GM21723 (cell line): ENCODE data around the gene LAPTM4A.

Source experiments
- ATAC-seq: cut with Tn5 transposase; IDR thresholded peaks from one replicate; pipeline ENCODE4 v1.9.1; 2021; ENCODE audit warnings: mild to moderate bottlenecking, moderate library complexity; ENCODE audit not compliant: unreplicated experiment

Gene LAPTM4A

DNA sequence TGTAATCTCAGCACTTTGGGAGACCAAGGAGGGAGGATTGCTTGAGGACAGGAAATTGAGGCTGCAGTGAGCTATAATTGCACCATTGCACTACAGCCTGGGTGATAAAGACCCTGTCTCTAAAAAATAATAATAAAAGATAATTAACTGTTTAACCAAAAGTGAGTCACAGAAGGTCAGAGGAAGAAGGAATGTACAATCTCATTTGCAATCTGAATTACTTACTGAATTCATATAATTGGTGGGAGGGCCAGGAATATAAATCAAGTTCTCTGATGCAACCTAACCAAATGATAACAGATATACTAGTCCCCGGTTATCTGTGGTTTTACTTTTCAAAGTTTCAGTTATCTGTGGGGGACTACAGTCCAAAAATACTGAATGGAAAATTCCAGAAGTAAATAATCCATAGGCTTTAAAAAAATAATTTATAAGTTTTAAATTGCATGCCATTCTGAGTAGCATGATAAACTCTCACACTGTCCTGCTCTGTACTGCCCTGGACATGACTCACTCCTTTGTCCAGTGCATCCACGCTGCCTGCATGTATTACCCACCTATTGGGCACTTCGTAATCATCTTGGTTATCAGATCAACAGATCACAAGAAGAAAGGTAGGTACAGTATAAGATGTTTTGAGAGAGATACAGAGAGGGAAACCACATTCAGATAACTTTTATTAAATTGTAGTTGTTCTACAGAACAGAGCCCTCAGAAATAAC lies 26.2 kb downstream of the LAPTM4A start:
- no peak for ATAC-seq

- no peak for ATAC-seq
Observed at GRCh38 chr2:20023688-20024087, 27.7 kb downstream of the LAPTM4A start.

DNA sequence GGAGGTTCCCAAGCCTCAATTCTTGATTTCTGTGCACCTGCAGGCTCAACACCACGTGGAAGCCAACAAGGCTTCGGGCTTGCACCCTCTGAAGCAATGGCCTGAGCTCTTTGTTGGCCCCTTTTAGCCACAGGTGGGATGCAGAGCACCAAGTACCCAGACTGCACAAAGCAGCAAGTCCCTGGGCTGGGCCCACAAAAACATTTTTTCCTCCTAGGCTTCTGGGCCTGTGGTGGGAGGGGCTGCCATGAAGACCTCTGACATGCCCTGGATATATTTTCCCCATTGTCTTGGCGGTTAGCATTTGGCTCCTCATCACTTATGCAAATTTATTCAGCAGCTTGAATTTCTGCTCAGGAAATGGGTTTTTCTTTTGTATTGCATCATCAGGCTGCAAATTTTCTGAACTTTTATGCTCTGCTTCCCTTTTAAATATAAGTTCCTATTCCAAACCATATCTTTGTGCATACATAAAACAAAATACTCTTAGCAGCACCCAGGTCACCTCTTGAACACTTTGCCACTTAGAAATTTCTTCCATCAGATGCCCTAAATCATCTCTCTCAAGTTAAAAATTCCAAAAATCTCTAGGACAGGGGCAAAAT lies 29.9 kb downstream of the LAPTM4A start:
- no peak for ATAC-seq

DNA sequence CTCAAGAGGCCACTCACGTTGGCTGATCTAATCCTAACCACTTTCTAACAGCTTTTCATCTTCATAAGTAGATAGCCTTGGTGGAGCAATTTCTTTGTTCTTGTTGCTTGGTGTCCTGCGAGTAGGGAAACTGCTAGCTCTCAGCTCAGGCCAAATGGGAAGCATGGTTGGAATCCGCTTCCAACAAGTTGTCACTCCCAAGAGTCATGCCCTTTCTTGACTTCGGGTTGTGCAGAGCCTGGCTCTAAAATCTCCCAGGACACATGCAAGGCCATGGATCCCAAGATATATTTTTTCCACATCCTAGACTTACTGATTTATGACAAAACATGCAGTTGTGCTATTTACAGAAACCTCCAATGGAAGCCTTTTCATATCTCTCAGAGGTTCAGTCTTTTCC lies 31.7 kb downstream of the LAPTM4A start:
- no peak for ATAC-seq

- ATAC-seq, result no peak
Observed at GRCh38 chr2:20018601-20019152, 32.8 kb downstream of the LAPTM4A start.

DNA sequence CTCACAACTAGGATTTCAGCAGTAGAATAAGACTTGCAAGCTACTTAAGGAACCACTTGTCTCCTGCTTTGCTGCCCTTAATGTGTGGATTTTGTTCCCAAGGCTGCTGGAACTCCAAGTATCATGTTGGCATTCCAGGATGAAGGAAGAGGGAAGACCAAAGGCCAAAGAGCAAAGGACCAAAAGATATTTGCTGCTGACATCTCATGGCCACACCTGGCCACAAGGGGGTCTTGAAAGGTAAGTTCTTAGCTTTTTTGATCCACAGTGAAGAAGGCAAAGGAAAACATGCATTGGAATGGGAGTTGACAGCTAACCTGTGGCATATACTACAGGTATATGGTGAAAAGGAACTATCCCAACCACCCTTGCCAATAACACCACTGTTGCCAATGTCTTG lies 35.1 kb downstream of the LAPTM4A start:
- ATAC-seq, result no peak

GRCh38 chr2:20015482-20016083 lies 35.8 kb downstream of the LAPTM4A start:
- no peak for ATAC-seq

- ATAC-seq, result no peak
Observed at GRCh38 chr2:20013126-20013849, 38.1 kb downstream of the LAPTM4A start.

- ATAC-seq, result no peak
Observed at GRCh38 chr2:20012282-20013125, 38.9 kb downstream of the LAPTM4A start, which contains the start of gene MATN3. TSS of gene MATN3 (minus strand) at chr2:20012668. CDS start at chr2:20012631, 37 bp downstream.

- no peak for ATAC-seq
Observed at GRCh38 chr2:20012032-20012281, 39.5 kb downstream of the LAPTM4A start.

GRCh38 chr2:20011276-20012031 lies 40.0 kb downstream of the LAPTM4A start:
- no peak for ATAC-seq

DNA sequence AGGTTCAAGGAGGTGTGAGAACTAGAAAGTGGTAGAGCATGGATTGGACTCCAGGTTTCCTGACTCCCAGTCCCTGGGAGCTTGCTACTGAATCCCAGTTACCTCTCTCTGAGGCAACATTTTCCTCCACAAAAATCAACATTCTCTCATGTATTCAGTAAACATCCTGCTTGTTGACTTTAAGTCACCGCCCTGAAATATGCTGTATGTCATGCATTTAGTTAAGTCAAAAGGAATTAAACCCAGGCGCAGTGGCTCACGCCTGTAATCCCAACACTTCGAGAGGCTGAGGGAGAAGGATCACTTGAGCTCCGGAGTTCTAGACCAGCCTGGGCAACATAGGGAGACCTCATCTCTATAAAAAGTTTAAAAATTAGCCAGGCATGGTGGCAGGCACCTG lies 42.7 kb downstream of the LAPTM4A start:
- no peak for ATAC-seq

DNA sequence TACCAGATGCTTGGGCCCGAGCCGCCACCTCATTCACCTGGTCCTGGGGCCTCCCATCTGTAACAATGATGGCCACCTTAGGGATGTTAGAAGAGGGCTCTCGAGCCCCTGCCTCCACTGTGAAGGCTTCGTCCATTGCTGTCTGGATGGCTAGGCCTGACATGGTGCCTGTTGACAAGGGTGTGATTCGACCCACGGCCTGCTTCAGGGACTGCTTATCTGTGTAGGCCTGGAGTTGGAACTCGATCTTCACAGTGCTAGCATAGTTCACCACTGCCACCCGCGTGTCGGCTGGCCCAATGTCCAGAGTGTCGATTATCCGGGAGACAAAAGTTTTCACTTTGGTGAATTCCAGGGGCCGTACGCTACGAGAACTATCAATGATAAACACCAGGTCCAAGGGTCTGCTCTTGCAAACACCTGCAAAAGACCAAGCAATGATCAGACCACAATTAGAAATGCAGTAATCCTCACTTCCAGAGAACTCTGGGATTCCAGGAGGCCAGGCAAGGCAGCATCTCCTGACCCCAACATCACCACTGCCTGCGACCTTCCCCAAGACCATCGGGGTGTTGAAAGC lies 45.4 kb downstream of the LAPTM4A start:
- no peak for ATAC-seq

GRCh38 chr2:20005067-20005627 lies 46.3 kb downstream of the LAPTM4A start:
- no peak for ATAC-seq

GRCh38 chr2:20001361-20001863 lies 50.0 kb downstream of the LAPTM4A start:
- ATAC-seq, result no peak

DNA sequence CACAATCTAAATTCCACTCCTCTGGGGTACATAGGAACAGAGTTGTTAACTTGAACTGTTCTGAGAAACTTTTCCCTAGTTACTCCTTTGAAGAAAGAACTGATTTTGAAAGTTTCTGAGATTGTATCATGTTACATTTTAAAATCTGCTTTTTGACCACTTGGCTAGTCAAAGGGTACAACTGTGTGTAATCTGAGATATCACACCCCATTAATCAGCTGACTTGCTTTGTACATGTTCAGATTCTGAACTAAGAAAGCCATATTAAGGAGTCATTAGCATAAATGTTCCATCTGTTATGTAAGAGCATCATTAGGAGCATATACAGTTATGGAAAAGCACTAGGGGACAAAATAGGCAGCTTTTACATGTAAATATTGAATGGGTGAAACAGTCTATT lies 57.7 kb downstream of the LAPTM4A start:
- no peak for ATAC-seq

GRCh38 chr2:19991895-19992294 lies 59.5 kb downstream of the LAPTM4A start:
- no peak for ATAC-seq

DNA sequence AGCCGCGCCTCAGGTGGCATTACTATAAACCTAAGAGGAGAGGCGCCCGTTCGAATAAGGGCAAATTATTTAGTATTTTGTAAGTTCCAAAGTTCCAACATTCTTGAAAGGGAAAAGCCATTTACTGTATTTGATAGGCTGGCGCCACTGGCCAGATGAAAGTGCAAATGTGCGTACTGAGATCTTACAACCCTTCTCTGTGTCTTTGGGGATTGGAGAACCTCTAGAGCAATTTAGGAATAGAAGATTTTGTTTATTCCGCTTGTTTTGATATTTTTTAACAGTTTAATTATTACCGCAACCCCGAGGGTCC lies 61.1 kb downstream of the LAPTM4A start:
- ATAC-seq, result no peak
